Stimulated activated CD8-positive, alpha-beta memory T cell treated with anti-CD3 and anti-CD28 coated beads, Interleukin-7, amount 100 ng/mL, for 24 hours (primary cell): ENCODE data around the gene HIPK2.

ENCODE experiments used
- DNase-seq: peaks from one replicate; pipeline ENCODE4 v3.0.0-alpha.2; 2020; ENCODE audit warnings: low read depth

The HIPK2 gene

DNA sequence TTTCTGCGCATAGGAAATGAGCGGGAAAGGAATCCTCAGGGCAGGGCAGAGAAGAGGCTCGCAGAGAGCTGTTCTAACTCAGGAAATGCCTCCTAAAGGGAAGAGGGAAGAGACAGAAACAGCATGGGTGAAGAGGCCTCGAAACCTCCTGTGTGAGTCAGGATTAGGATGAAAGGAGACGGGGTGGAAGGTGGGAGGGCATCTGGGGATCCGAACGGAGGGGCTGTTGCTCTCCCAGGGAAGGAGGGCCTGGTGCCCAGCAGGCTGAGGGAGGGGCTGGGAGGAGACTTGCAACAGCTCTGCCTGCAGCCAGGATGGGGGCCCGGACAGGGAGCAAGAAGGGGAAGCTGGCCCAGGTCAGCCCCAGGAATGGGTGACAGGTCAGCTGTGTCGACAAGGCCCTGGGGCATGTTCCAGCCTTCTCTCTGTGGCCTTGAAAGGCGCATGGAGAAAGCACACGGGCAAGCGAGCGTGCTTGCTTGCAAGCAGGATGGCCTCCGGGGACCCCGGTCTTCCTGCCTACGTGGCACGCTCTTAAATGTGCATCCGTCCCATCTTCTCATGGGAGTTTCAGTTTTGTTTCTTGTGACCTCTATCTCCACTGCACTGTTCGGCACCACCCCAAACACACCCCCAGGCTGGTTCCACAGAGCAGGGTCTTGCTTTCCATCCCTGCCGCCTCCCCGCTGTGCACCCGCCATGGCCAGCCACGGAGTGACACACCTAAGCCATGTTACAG, 63.5 kb downstream of the HIPK2 start:
- no peak for DNase-seq

- no peak for DNase-seq
Observed at GRCh38 chr7:139713526-139714162, 64.2 kb downstream of the HIPK2 start.

DNA sequence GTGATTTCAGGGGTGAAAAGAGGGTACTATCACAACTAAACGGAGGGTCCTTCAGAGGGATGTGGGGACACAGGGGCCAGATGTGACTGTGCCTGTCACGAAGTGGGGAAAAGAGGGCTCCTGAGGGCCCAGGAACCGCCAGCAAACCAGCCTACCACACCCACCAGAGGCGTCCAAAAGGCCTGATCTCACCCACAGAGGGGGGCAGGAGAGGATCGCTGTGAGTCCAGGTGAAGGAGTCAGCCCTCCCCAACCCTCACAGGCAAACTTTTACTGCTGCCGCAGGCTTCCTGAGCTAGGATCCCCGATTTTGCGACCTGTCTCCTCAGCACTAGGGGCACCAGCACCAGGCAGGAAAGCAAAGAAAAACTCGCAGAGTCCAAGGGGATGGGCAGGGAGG, 64.7 kb downstream of the HIPK2 start:
- no peak for DNase-seq

GRCh38 chr7:139711991-139712743, 65.6 kb downstream of the HIPK2 start:
- no peak for DNase-seq

GRCh38 chr7:139710036-139710435, 67.8 kb downstream of the HIPK2 start:
- DNase-seq, result no peak

- no peak for DNase-seq
Observed at GRCh38 chr7:139709485-139709884, 68.3 kb downstream of the HIPK2 start.

GRCh38 chr7:139708541-139708940, 69.3 kb downstream of the HIPK2 start:
- no peak for DNase-seq

DNA sequence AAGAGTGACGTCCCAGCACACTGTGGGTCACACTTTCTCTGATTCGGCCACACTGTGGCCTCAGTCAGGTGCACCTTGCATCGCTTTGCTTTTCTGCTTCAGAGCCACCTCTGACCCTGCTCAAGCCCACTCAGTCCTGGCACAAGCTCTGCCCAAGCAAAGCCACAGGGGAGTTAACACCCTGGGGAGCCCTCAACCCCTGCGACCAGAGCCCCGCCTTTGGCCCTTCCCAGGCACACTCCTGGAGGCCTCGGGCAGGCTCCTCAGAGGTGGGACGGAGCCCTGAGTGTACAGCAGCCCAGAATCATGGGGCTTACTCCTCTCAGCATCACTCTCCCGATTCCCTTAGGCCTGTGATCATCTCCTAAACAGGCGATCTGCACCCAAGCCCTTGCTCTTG, 71.0 kb downstream of the HIPK2 start:
- DNase-seq, result no peak

DNA sequence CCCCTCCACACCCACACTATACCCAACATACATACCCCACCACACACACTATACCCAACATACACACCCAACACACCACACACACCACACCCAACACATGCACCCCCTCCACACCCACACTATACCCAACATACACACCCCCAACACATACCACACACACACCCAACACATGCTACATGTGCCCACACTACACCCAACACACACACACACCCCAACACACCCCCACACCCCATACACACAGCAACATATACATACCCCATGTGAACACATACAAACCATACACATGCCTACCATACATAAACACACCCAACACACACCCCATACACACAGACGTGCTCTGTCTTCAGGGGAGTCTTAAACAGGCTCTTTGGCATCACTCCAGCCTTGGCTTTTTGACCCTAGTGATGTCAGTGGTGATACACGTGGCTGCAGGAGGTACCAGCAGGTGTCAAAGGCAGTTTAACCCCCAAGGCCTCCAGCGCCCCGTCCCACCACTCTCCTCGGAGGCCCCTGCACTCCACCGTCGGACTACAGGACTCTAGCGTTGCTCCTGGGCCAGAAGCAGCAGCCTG, 73.4 kb downstream of the HIPK2 start:
- no peak for DNase-seq

DNA sequence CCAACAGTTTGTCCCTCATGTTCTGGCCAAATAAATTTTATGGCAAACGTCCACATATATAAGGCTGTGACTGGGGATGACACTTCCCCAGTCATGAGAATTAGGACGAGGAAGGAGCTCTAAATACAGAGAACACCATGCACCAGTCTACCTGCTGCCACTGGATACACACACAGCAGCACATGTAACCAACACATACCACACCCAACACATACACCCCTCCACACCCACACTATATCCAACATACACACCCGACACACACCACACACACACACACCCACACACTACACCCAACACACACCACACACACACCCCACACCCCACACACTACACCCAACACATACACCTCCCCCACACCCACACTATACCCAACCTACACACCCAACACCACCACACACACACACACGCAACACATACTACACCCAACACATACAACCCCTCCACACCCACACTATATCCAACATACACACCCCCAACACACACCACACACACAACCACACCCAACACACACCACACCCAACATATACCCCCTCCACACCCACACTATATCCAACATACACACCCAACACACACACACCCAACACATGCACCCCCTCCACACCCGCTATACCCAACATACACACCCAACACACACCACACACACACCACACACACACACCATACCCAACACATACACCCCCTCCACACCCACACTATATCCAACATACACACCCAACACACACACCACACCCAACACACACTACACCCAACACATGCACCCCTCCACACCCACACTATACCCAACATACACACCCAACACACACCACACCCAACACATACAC, 74.1 kb downstream of the HIPK2 start:
- DNase-seq, result no peak

DNA sequence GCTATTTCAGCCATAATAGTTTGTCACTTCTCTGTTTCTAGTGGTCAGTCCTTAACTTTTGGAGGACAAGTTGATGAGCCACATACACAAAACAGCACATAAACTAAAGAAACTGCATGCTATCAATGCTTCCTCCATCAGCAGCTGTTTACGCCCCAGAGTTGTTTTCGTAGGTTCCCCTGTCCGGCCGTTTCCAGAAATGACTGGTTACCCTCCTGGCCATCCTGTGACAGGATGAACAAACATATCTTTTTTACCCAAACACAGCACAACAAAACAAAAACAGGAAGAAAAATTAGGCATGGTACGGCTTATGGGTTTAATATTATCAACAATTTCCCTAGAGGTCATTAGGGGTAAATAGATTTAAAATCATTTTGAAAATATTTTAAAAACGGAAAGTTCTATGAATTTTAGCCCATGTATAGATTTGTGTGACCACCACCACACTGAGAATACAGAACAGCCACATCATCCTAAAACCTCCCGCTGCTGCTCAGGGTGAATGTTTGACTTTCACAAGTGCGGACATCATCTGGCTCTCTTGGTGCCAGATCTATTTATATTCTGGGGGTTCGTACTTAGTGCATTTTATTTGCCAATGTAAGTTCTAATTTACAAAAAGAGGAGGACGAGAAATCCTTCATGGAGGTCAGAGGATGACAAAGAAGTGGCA, 74.8 kb downstream of the HIPK2 start:
- no peak for DNase-seq

DNA sequence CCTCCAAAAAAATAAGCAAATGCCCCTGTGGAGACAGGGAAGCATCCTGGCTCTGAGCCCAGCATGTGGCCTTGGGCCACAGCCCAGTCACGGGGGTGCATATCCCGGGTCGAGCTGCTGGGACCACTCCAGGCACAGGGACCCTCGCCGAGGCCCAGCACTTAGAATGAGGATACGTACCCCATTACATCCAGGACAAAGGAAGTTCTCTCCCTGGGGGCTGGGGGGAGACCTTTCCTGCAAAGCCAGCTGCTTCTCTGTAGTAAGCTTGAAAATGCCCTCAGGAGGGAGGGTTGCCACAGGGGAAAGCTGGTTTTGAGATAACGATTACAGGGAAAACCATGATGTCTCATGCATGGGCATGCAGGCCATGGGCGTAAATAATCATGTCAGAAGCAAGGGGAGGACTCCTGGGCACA, 75.5 kb downstream of the HIPK2 start:
- no peak for DNase-seq

DNA sequence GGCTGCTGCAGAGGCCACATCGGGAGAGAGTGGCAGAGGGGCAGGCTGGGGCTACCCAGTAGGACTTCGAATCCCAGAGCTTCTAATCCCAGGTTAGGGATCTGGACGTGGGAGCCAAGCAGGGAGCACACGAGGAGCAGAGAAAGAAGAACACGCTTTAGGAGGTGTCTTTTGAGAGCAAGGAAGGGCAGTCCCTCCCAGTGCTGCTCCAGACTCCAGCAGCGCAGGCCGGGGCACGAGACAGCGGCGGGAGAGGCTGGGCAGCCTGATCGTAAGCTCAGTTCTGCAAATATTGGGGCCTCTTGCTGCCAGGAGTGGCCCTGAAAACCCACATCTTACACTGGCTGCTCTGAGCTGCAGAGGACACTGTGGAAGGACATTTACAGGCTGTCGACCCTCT, 75.9 kb downstream of the HIPK2 start:
- DNase-seq, result no peak

DNA sequence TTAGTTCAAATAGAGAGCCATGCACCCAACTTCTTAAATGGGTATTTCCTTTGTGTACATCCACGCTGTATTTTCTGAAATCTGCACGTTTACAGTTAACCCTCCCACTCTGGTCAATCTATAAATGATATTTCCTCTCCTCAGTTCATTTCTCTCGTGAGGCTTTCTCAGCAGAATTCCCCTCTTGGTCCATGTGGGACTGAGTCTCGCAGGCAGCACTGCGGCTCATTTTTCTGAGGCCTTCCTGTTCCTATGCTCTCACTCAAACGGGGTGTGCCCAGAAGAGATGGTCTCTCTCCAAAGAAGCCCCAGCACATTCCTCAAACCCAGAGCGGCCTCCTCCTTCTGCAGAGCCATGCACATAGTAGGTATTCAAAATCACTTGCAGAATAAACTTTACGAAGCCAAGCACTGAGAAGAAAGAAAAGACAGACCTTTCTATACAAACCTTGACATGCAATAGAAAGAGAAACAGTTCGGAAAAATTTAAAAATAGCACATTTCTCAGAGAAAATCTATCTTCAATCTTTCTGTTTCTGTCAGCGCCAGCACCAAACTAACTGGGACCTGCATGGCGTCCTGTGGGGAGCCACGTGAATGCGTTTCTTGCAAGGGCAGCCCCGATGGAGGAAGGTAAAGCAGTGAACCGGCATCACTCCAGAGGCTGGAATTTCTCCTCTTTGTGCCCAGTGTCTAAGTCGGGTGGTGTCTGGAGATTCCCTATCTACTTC, 77.1 kb downstream of the HIPK2 start:
- DNase-seq, result no peak

- DNase-seq, result no peak
Observed at GRCh38 chr7:139699640-139700504, 77.9 kb downstream of the HIPK2 start.

DNA sequence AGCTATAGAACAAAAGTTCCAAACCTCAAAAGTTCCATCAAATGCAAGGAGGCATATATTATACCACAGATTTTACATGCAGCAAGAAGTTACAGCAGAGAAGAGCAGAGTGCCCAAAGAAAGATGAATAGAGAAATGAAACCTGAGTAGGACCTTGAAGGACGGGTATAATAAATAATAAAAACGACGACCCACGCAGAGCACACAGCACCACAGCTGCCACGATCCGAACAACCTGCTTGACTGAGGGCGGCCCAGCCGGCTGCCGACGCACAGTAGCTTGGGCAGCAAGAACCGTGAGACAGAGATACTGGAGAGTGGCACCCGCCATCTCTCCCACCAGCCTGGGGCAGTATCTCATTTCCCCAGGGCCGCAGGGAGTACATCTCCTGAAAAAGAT, 79.0 kb downstream of the HIPK2 start:
- DNase-seq, result no peak

DNA sequence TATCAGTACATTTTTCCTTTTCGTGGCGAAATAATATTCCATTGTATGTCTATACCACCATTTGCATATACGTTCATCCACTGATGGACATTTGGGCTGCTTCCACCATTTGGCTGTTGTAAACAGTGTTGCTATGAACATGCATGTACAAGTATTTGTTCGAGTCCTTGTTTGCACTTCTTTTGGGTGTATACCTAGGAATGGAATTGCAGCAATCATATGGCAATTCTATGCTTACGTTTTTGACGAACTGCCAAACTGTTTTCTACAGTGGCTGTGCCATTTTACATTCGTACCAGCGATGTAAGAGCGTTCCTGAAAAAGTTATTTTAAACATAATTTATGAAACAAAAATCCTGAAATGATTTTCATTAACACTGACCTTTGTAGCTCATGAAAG, 79.5 kb downstream of the HIPK2 start:
- DNase-seq, result no peak

DNA sequence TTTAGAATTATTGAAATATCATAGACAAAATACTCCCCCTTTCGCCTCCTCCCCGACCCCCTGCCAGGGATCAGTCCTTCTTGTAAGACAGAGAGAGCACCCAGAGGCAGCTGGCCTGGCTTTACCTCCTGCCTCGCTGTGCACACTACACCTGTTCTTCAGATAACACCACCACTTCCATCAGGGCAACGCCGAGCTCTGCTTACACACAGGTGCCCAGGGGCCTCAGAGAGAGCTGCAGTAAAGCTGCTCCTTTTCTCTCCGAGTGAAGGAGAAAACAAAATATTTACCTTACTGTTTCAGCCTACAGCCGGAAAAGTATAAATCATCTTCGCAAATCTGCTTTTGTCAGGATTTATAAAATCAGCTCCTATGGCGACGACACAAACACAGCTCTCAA, 80.7 kb downstream of the HIPK2 start:
- DNase-seq, result no peak

- no peak for DNase-seq
Observed at GRCh38 chr7:139696552-139696951, 81.2 kb downstream of the HIPK2 start.

GRCh38 chr7:139695588-139695987, 82.2 kb downstream of the HIPK2 start:
- no peak for DNase-seq
